OCI-LY1 (cell line): ENCODE data around the gene FAU.
A peak's percentile ranks its signal among the peaks of the same experiment; 100 is the strongest.

ENCODE experiments used
- H2AFZ ChIP-seq: fragments of 200-600 bp; sonication (generic), shearing (Covaris generic); 2 replicates; pipeline ENCODE4 v1.6.0; 2014; ENCODE audit warnings: antibody characterized with exemption, mild to moderate bottlenecking, low read length
- H3F3A ChIP-seq: fragments of 200-600 bp; sonication (generic), shearing (Covaris generic); 2 replicates; pipeline ENCODE4 v1.6.0; 2014; ENCODE audit warnings: mild to moderate bottlenecking, antibody characterized with exemption, low read length, moderate library complexity; ENCODE audit not compliant: insufficient read depth
- H3K27ac ChIP-seq: fragments of 200-600 bp; sonication (generic); 2 replicates; pipeline ENCODE4 v1.5.1; 2014; ENCODE audit warnings: low read length, mixed run types, mild to moderate bottlenecking, low read depth; ENCODE audit not compliant: poor library complexity, severe bottlenecking
- H3K27me3 ChIP-seq: fragments of 200-600 bp; sonication (generic); 2 replicates; pipeline ENCODE4 v1.6.0; 2014; ENCODE audit warnings: antibody characterized with exemption, mild to moderate bottlenecking, low read length, moderate library complexity; ENCODE audit not compliant: insufficient read depth
- H3K36me3 ChIP-seq: fragments of 200-600 bp; sonication (generic); 2 replicates; pipeline ENCODE4 v1.6.1; 2014; ENCODE audit warnings: mild to moderate bottlenecking, antibody characterized with exemption, low read length, moderate library complexity, mixed read lengths; ENCODE audit not compliant: insufficient read depth
- H3K4me1 ChIP-seq: fragments of 200-600 bp; sonication (generic); 2 replicates; pipeline ENCODE4 v1.5.1; 2014; ENCODE audit warnings: mild to moderate bottlenecking, low read length, moderate library complexity; ENCODE audit not compliant: insufficient read depth, severe bottlenecking
- H3K4me2 ChIP-seq: fragments of 200-600 bp; sonication (generic), shearing (Covaris generic); 2 replicates; pipeline ENCODE4 v1.6.1; 2014; ENCODE audit warnings: low read length
- H3K4me3 ChIP-seq: fragments of 200-600 bp; sonication (generic); 2 replicates; pipeline ENCODE4 v1.5.1; 2014; ENCODE audit warnings: low read length, low read depth, mild to moderate bottlenecking, mixed read lengths; ENCODE audit not compliant: poor library complexity, severe bottlenecking
- H3K79me2 ChIP-seq: fragments of 200-600 bp; shearing (Covaris generic); 2 replicates; pipeline ENCODE4 v1.6.1; 2016; ENCODE audit warnings: mixed run types, low read length, mixed read lengths; ENCODE audit not compliant: insufficient read depth
- H3K9ac ChIP-seq: fragments of 200-600 bp; sonication (generic), shearing (Covaris generic); 2 replicates; pipeline ENCODE4 v1.6.1; 2014; ENCODE audit warnings: mild to moderate bottlenecking, low read length, mixed read lengths
- H3K9me2 ChIP-seq: fragments of 200-600 bp; sonication (generic), shearing (Covaris generic); 2 replicates; pipeline ENCODE4 v1.6.1; 2014; ENCODE audit warnings: low read depth, mild to moderate bottlenecking, low read length, mixed read lengths
- H3K9me3 ChIP-seq: fragments of 200-600 bp; shearing (Covaris generic); 2 replicates; pipeline ENCODE4 v1.6.1; 2014; ENCODE audit warnings: low read length, mixed read lengths
- H4K20me1 ChIP-seq: fragments of 200-600 bp; sonication (generic), shearing (Covaris generic); 2 replicates; pipeline ENCODE4 v1.6.0; 2016; ENCODE audit warnings: mild to moderate bottlenecking, low read length; ENCODE audit not compliant: insufficient read depth
- CTCF ChIP-seq: fragments of 200-600 bp; sonication (generic), shearing (Covaris generic); IDR thresholded peaks from 2 replicates; pipeline ENCODE4 v1.5.1; 2017; ENCODE audit warnings: mild to moderate bottlenecking, antibody characterized with exemption, low read length, moderate library complexity, mixed read lengths
- EZH2 ChIP-seq: fragments of 200-600 bp; sonication (generic), shearing (Covaris generic); IDR thresholded peaks from 2 replicates; pipeline ENCODE4 v1.8.0; 2017; ENCODE audit warnings: borderline replicate concordance, mixed run types, mild to moderate bottlenecking, antibody characterized with exemption, low read length, moderate library complexity, mixed read lengths

Gene FAU

DNA sequence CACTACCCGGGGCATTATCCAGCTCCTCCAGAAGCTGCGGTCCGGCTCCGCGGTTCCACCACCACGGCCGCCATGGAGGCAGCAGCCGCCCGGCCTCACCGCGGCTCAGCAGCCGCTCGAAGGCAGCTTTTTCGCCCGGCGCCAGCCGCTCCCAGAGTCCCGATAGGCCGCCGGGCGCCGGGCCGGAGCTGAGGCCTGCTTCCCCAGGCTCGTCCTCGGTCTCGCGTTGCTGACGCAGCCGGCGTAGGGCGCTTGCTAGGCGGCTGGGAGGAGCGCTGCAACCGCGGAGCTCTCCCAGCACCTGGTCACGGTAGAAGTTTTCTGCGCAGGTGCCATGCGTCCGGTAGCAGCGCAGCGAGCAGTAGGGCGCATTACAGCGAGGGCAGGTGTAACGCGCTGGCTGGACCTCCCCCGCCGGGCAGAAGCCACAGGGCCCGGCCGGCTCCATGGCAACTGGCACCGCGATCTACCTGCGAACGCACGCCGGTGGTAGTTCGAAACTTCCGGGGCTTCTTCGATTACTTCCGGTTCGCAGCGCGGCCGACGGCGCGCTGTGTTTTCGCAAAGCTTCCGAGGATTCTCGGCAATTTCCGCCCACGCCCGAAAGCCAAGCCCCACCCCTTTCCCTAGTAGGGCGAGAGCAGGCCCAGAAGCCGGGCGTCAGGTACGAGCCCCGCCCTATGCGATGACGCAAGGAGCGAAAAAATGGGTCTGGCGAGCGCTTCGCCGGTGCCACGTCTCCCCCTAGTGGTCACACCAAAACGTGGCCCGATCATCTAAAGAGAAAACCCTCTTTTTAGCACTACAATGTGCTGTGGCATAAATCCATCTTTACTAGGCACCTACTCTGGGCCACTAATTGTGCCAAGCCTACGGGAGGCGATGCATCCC, 4.5 kb downstream of the FAU start, which contains the start of gene ZNHIT2:
Gene ZNHIT2 (minus strand): TSS at position 496 of the 891 bp plus-strand sequence. CDS start 48 bp downstream, at position 448.
- Histone ChIP-seq H3K4me1 (peaks cover 61% of the 10 kb centered on the region), H3K4me2 (peak within 1 kb of the TSS; percentile 80), H3K9me2 (no peaks in the 10 kb centered on the region), H3K27ac (peak within 1 kb of the TSS; percentile 85), H3K36me3 (peaks cover 70% of the 10 kb centered on the region), H3K79me2 (peaks cover 13% of the 10 kb centered on the region; the same call in 1 of the 2 replicates), H3K27me3 (no peaks in the 10 kb centered on the region), H2AFZ (no peak within 1 kb of the TSS), H3K9ac (peak within 1 kb of the TSS; percentile 92), H4K20me1 (no peaks in the 10 kb centered on the region), H3K9me3 (no peaks in the 10 kb centered on the region), H3F3A (0 out of 2 replicates have a peak, but pooled peaks cover 5% of the 10 kb centered on the region), H3K4me3 (peak within 1 kb of the TSS; percentile 70)
- peak; percentile 87 for TF ChIP-seq CTCF
- TF ChIP-seq EZH2: no peak

DNA sequence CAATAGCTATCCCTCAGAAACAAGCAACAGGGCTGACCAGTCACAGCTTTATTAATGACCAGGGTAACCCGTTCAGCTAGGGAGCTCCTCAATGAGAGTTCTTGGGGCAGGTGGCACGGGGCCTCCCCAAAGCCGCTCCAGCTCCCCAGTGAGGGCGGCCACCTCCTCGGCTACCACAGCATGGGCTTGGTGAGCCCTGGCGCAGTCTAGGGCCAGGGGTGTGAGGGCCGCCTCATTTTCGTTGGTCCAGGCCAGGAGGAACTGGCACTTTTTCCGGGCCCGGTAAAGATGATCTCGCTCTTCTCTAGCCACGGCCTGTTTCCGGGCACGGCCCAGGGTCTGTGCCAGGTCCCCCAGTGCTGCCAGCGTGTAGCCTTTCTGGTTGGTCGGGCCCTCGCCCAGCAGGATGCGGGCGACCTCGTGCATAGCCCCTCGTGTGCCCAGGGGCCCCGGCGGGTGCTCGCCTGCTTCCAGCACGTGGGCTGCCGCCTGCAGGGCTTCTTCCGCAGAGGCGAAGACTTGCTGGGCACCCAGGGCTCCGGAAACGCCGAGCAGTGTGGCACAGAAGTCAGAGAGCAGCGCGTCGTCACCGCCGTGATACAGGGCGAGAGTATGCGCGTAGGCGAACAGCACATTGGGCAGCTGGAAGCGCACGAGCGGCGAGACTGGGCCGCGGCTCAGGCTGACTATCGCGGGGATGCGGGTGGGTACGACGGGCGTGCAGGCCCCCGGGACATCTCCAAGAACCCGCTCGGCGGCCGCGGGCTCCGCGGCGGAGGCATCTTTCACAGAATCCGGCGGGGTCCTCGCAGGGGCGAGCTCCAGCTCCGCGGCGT, 5.3 kb downstream of the FAU start:
- H3K9me3 ChIP-seq: no peaks in the 10 kb centered on the region

More for the DNA sequence above, 5.3 kb downstream of the FAU start:
- Histone ChIP-seq H3K27ac (peak overlapping the region; percentile 85), H3K79me2 (peaks cover 11% of the 10 kb centered on the region; the same call in 1 of the 2 replicates), H3K9me2 (no peaks in the 10 kb centered on the region), H3K4me1 (peaks cover 61% of the 10 kb centered on the region), H2AFZ (no peak overlapping the region), H3K27me3 (no peaks in the 10 kb centered on the region), H3F3A (0 out of 2 replicates have a peak, but pooled peaks cover 5% of the 10 kb centered on the region), H3K9ac (peak overlapping the region; percentile 92), H3K4me3 (peak overlapping the region; percentile 70), H3K4me2 (peak overlapping the region; percentile 80), H3K36me3 (peaks cover 67% of the 10 kb centered on the region), H4K20me1 (no peaks in the 10 kb centered on the region)
- TF ChIP-seq EZH2: no peak
- TF ChIP-seq CTCF: no peak
